Measurements from ENCODE around the gene ANKRD12.
A peak's percentile ranks its signal among the peaks of the same experiment; 100 is the strongest.
"Not testable (repeated sequence)": the region's sequence is repeated elsewhere in the genome, so short reads cannot be mapped to it uniquely, and the experiment has no call there.

The ANKRD12 gene

GRCh38 chr18:9136315-9137155 lies at the start of gene ANKRD12:
TSS of gene ANKRD12 (plus strand) at chr18:9136781. CDS start at chr18:9182433, 45,652 bp downstream.
- H3K4me3 ChIP-seq (ENCODE audit: low read length): peak within 1 kb of the TSS; percentile 100
- no peak for TF ChIP-seq ZNF274 (IDR thresholded peaks at IDR 0.05; ENCODE audit: low read depth, low read length)

GRCh38 chr18:9087144-9087543 lies 49.4 kb upstream of the ANKRD12 start:
- no peak for TF ChIP-seq ZNF274 (IDR thresholded peaks at IDR 0.05; ENCODE audit: low read depth, low read length)

GRCh38 chr18:9088252-9088651 lies 48.3 kb upstream of the ANKRD12 start:
- H3K4me3 ChIP-seq (ENCODE audit: low read length): no peak overlapping the region
- TF ChIP-seq ZNF274 (IDR thresholded peaks at IDR 0.05; ENCODE audit: low read depth, low read length): no peak

More at GRCh38 chr18:9087144-9087543, 49.4 kb upstream of the ANKRD12 start:
- no peak overlapping the region for H3K4me3 ChIP-seq (ENCODE audit: low read length)

- H3K4me3 ChIP-seq (ENCODE audit: low read length): not testable (repeated sequence)
Observed at GRCh38 chr18:9088727-9089126, 47.9 kb upstream of the ANKRD12 start.

- no peak for TF ChIP-seq ZNF274 (IDR thresholded peaks at IDR 0.05; ENCODE audit: low read depth, low read length)
- no peak overlapping the region for H3K4me3 ChIP-seq (ENCODE audit: low read length)
Observed at GRCh38 chr18:9090578-9090977, 46.0 kb upstream of the ANKRD12 start.

GRCh38 chr18:9091066-9091476 lies 45.5 kb upstream of the ANKRD12 start:
- no peak overlapping the region for H3K4me3 ChIP-seq (ENCODE audit: low read length)
- no peak for TF ChIP-seq ZNF274 (IDR thresholded peaks at IDR 0.05; ENCODE audit: low read depth, low read length)

GRCh38 chr18:9092665-9093064 lies 43.9 kb upstream of the ANKRD12 start:
- no peak overlapping the region for H3K4me3 ChIP-seq (ENCODE audit: low read length)
- TF ChIP-seq ZNF274 (IDR thresholded peaks at IDR 0.05; ENCODE audit: low read depth, low read length): no peak

- not testable (repeated sequence) for H3K4me3 ChIP-seq (ENCODE audit: low read length)
Observed at GRCh38 chr18:9093109-9093508, 43.5 kb upstream of the ANKRD12 start.

- no peak for TF ChIP-seq ZNF274 (IDR thresholded peaks at IDR 0.05; ENCODE audit: low read depth, low read length)
- no peak overlapping the region for H3K4me3 ChIP-seq (ENCODE audit: low read length)
Observed at GRCh38 chr18:9094307-9095226, 42.0 kb upstream of the ANKRD12 start.

- H3K4me3 ChIP-seq (ENCODE audit: low read length): peak overlapping the region; percentile 24; the same call in 1 of the 2 replicates
- TF ChIP-seq ZNF274 (IDR thresholded peaks at IDR 0.05; ENCODE audit: low read depth, low read length): no peak
Observed at GRCh38 chr18:9095297-9096006, 41.1 kb upstream of the ANKRD12 start.

- no peak for TF ChIP-seq ZNF274 (IDR thresholded peaks at IDR 0.05; ENCODE audit: low read depth, low read length)
- H3K4me3 ChIP-seq (ENCODE audit: low read length): no peak overlapping the region
Observed at GRCh38 chr18:9096007-9096371, 40.6 kb upstream of the ANKRD12 start.

GRCh38 chr18:9096685-9097084 lies 39.9 kb upstream of the ANKRD12 start:
- no peak for TF ChIP-seq ZNF274 (IDR thresholded peaks at IDR 0.05; ENCODE audit: low read depth, low read length)
- no peak overlapping the region for H3K4me3 ChIP-seq (ENCODE audit: low read length)

GRCh38 chr18:9097349-9097748 lies 39.2 kb upstream of the ANKRD12 start:
- no peak for TF ChIP-seq ZNF274 (IDR thresholded peaks at IDR 0.05; ENCODE audit: low read depth, low read length)
- no peak overlapping the region for H3K4me3 ChIP-seq (ENCODE audit: low read length)

GRCh38 chr18:9100796-9101195 lies 35.8 kb upstream of the ANKRD12 start:
- no peak overlapping the region for H3K4me3 ChIP-seq (ENCODE audit: low read length)
- TF ChIP-seq ZNF274 (IDR thresholded peaks at IDR 0.05; ENCODE audit: low read depth, low read length): no peak
